H9 (cell line): ENCODE results near the gene XRCC6. TPM values are rescaled to one million over a fixed set of nuclear protein-coding genes. Genes with fewer than 3 reads are reported as not detected.

ENCODE experiments used
- DNase-seq: peaks from one replicate; pipeline ENCODE4 v3.0.0-alpha.2; 2017
- H2AFZ ChIP-seq: one replicate; pipeline ENCODE4 v1.6.1; 2013; ENCODE audit warnings: mild to moderate bottlenecking, low read length, control low read depth, moderate library complexity
- H2AK5ac ChIP-seq: 2 replicates; pipeline ENCODE4 v1.6.1; 2013; ENCODE audit warnings: low read length, control low read depth, mixed read lengths; ENCODE audit not compliant: insufficient read length
- H2BK120ac ChIP-seq: one replicate; pipeline ENCODE4 v1.6.1; 2013; ENCODE audit warnings: low read depth, mild to moderate bottlenecking, low read length, control low read depth, inconsistent platforms; ENCODE audit not compliant: poor library complexity, severe bottlenecking
- H2BK12ac ChIP-seq: 2 replicates; pipeline ENCODE4 v1.6.1; 2013; ENCODE audit warnings: low read length, control low read depth, mixed read lengths, low read depth; ENCODE audit not compliant: insufficient read length
- H2BK15ac ChIP-seq: 2 replicates; pipeline ENCODE4 v1.6.1; 2013; ENCODE audit warnings: low read depth, low read length, control low read depth
- H2BK20ac ChIP-seq: one replicate; pipeline ENCODE4 v1.6.1; 2013; ENCODE audit warnings: low read depth, mild to moderate bottlenecking, low read length, control low read depth, inconsistent platforms; ENCODE audit not compliant: poor library complexity, severe bottlenecking
- H2BK5ac ChIP-seq: 2 replicates; pipeline ENCODE4 v1.6.1; 2013; ENCODE audit warnings: low read length, control low read depth, mixed read lengths; ENCODE audit not compliant: insufficient read length
- H3K14ac ChIP-seq: 2 replicates; pipeline ENCODE4 v1.6.1; 2013; ENCODE audit warnings: low read length, control low read depth; ENCODE audit not compliant: insufficient read depth
- H3K18ac ChIP-seq: 2 replicates; pipeline ENCODE4 v1.6.1; 2013; ENCODE audit warnings: low read depth, mild to moderate bottlenecking, mixed read lengths, low read length, control low read depth; ENCODE audit not compliant: insufficient read length
- H3K23ac ChIP-seq: 2 replicates; pipeline ENCODE4 v1.6.1; 2013; ENCODE audit warnings: low read length, control low read depth, mixed read lengths, low read depth; ENCODE audit not compliant: insufficient read length
- H3K23me2 ChIP-seq: 2 replicates; pipeline ENCODE4 v1.6.1; 2013; ENCODE audit warnings: low read depth, mild to moderate bottlenecking, mixed read lengths, low read length, control low read depth; ENCODE audit not compliant: insufficient read length, poor library complexity, severe bottlenecking
- H3K27ac ChIP-seq: 2 replicates; pipeline ENCODE4 v1.5.1; 2013; ENCODE audit warnings: low read length, control low read depth, mixed read lengths, low read depth; ENCODE audit not compliant: insufficient read length
- H3K27me3 ChIP-seq: 2 replicates; pipeline ENCODE4 v1.6.1; 2013; ENCODE audit warnings: low read length, control low read depth, inconsistent platforms; ENCODE audit not compliant: insufficient read depth
- H3K4ac ChIP-seq: 2 replicates; pipeline ENCODE4 v1.6.1; 2013; ENCODE audit warnings: low read depth, mild to moderate bottlenecking, control low read depth, inconsistent platforms, low read length, moderate library complexity
- H3K4me1 ChIP-seq: 2 replicates; pipeline ENCODE4 v1.6.1; 2013; ENCODE audit warnings: low read length, control low read depth, inconsistent platforms; ENCODE audit not compliant: insufficient read depth
- H3K4me2 ChIP-seq: 2 replicates; pipeline ENCODE4 v1.6.1; 2013; ENCODE audit warnings: low read length, control low read depth, mixed read lengths; ENCODE audit not compliant: insufficient read length, insufficient read depth
- H3K56ac ChIP-seq: 2 replicates; pipeline ENCODE4 v1.6.1; 2013; ENCODE audit warnings: low read depth, mild to moderate bottlenecking, mixed read lengths, low read length, control low read depth; ENCODE audit not compliant: insufficient read length
- H3K79me1 ChIP-seq: 2 replicates; pipeline ENCODE4 v1.6.1; 2013; ENCODE audit warnings: low read depth, mild to moderate bottlenecking, moderate library complexity, low read length, control low read depth, inconsistent platforms; ENCODE audit not compliant: insufficient read depth, poor library complexity, severe bottlenecking
- H3K79me2 ChIP-seq: 2 replicates; pipeline ENCODE4 v1.6.1; 2013; ENCODE audit warnings: low read length, control low read depth, inconsistent platforms; ENCODE audit not compliant: insufficient read depth
- H3K9ac ChIP-seq: 2 replicates; pipeline ENCODE4 v1.6.1; 2013; ENCODE audit warnings: low read length, control low read depth, mixed read lengths; ENCODE audit not compliant: insufficient read length; ENCODE audit errors: extremely low read depth
- H3K9me3 ChIP-seq: one replicate; pipeline ENCODE4 v1.6.1; 2013; ENCODE audit warnings: low read depth, low read length, inconsistent platforms; ENCODE audit not compliant: control insufficient read depth
- H3T11ph ChIP-seq: one replicate; pipeline ENCODE4 v1.6.1; 2013; ENCODE audit warnings: mild to moderate bottlenecking, low read length, control low read depth, inconsistent platforms
- H4K20me1 ChIP-seq: one replicate; pipeline ENCODE4 v1.6.1; 2013; ENCODE audit not compliant: control insufficient read depth, insufficient read length, insufficient read depth
- H4K5ac ChIP-seq: 2 replicates; pipeline ENCODE4 v1.6.1; 2013; ENCODE audit warnings: low read depth, mild to moderate bottlenecking, mixed read lengths, low read length, control low read depth; ENCODE audit not compliant: insufficient read length
- H4K8ac ChIP-seq: replicated peaks from 2 replicates; pipeline ENCODE4 v1.6.1; 2013; ENCODE audit warnings: low read length, control low read depth, mixed read lengths, low read depth; ENCODE audit not compliant: insufficient read length
- H4K91ac ChIP-seq: 2 replicates; pipeline ENCODE4 v1.6.1; 2013; ENCODE audit warnings: low read depth, mild to moderate bottlenecking, moderate library complexity, mixed read lengths, low read length, control low read depth; ENCODE audit not compliant: insufficient read length
- H3K27ac Mint-ChIP-seq, 3 experiments: 2 replicates in 2 of 3; 3 replicates in 1 of 3; pipeline ENCODE4 v1.8.0; 2020 to 2021; ENCODE audit warnings: mixed read lengths in 3 of 3, mild to moderate bottlenecking in 1 of 3, moderate library complexity in 1 of 3
- H3K27me3 Mint-ChIP-seq: 2 replicates; pipeline ENCODE4 v1.8.0; 2021; ENCODE audit warnings: low read depth, mild to moderate bottlenecking, moderate library complexity, mixed read lengths
- H3K36me3 Mint-ChIP-seq, 3 experiments: 2 replicates in 2 of 3; 3 replicates in 1 of 3; pipeline ENCODE4 v1.8.0; 2020 to 2021; ENCODE audit warnings: low read depth in 3 of 3, mixed read lengths in 3 of 3; ENCODE audit not compliant: insufficient read depth in 1 of 3
- H3K4me1 Mint-ChIP-seq, 2 experiments: 2 replicates each; pipeline ENCODE4 v1.8.0; 2020; ENCODE audit warnings: mixed read lengths in 2 of 2
- H3K4me3 Mint-ChIP-seq, 2 experiments: 2 replicates in 1 of 2; 3 replicates in 1 of 2; pipeline ENCODE4 v1.8.0; 2020 to 2021; ENCODE audit warnings: mild to moderate bottlenecking in 2 of 2, mixed read lengths in 2 of 2, moderate library complexity in 1 of 2
- H3K9me3 Mint-ChIP-seq, 2 experiments: 2 replicates in 1 of 2; 3 replicates in 1 of 2; pipeline ENCODE4 v1.8.0; 2020; ENCODE audit warnings: mild to moderate bottlenecking in 2 of 2, mixed read lengths in 2 of 2, moderate library complexity in 1 of 2
- CTCF ChIP-seq: fragments of 200-600 bp; sonication (generic); conservative IDR thresholded peaks from 3 replicates; pipeline ENCODE4 v1.8.0; 2021; ENCODE audit warnings: antibody characterized with exemption, mild to moderate bottlenecking
- WGBS: extraction: QIAGEN DNeasy Blood & Tissue Kit; methylation state at CpG from one replicate; pipeline ENCODE4 v1.1.7; 2013; ENCODE audit warnings: missing lambda C conversion rate, low lambda C conversion rate, mixed read lengths; ENCODE audit not compliant: insufficient read length; ENCODE audit errors: extremely low coverage; 5-methylcytosine and 5-hydroxymethylcytosine counted together
- total RNA-seq: library from RNA; stranded (reverse); gene quantifications from 2 replicates; pipeline ENCODE4 v1.2.1, GENCODE V29; 2021

The XRCC6 gene
- total RNA-seq, 1 experiment from 2014 or later = 461 TPM

GRCh38 chr22:41699264-41700107 is 78.4 kb downstream of the XRCC6 start, which contains the start of gene MEI1:
Gene MEI1, plus strand, starts transcription at chr22:41699503. Its CDS starts 36 bp downstream, at chr22:41699539.
- no peak for TF ChIP-seq CTCF
- no peak within 1 kb of the TSS for H2BK15ac ChIP-seq
- no peak within 1 kb of the TSS for H2AFZ ChIP-seq

More at GRCh38 chr22:41699264-41700107, 78.4 kb downstream of the XRCC6 start, which contains the start of gene MEI1:
- peak; percentile 85 for DNase-seq
- H3K9me3 ChIP-seq = no peaks in the 10 kb centered on the region
- H3K79me1 ChIP-seq = no peaks in the 10 kb centered on the region
- H3K79me2 ChIP-seq = no peaks in the 10 kb centered on the region
- H2AK5ac ChIP-seq = no peak within 1 kb of the TSS
- Mint-ChIP-seq H3K4me1 (peaks cover 11 to 12% of the 10 kb centered on the region in 2 experiments), H3K9me3 (no peaks in the 10 kb centered on the region), H3K4me3 (no peak within 1 kb of the TSS), H3K27me3 (peaks cover 2% of the 10 kb centered on the region), H3K36me3 (0 out of 7 replicates have a peak, but pooled peaks cover 0 to 1% (median 0%) of the 10 kb centered on the region in 3 experiments), H3K27ac (peak within 1 kb of the TSS in 1 of 3 experiments; percentile 13; a peak in 1 of 7 replicates)
- no peak within 1 kb of the TSS for H3K9ac ChIP-seq
- H2BK12ac ChIP-seq = no peak within 1 kb of the TSS
- H3K56ac ChIP-seq = no peak within 1 kb of the TSS
- no peak within 1 kb of the TSS for H2BK5ac ChIP-seq
- no peaks in the 10 kb centered on the region for H3K4me1 ChIP-seq
- H4K91ac ChIP-seq = no peak within 1 kb of the TSS
- no peak within 1 kb of the TSS for H3K23ac ChIP-seq
- H3K18ac ChIP-seq = peak within 1 kb of the TSS; percentile 56
- no peak within 1 kb of the TSS for H3T11ph ChIP-seq
- no peak within 1 kb of the TSS; the same call in 1 of the 2 replicates for H3K14ac ChIP-seq
- no peak within 1 kb of the TSS for H2BK120ac ChIP-seq
- H3K23me2 ChIP-seq = no peaks in the 10 kb centered on the region
- H2BK20ac ChIP-seq = no peak within 1 kb of the TSS
- no peaks in the 10 kb centered on the region for H4K20me1 ChIP-seq
- H3K4me2 ChIP-seq = no peak within 1 kb of the TSS
- H4K5ac ChIP-seq = no peak within 1 kb of the TSS
- H3K27ac ChIP-seq = no peak within 1 kb of the TSS
- no peak within 1 kb of the TSS for H3K4ac ChIP-seq
- H3K27me3 ChIP-seq = no peaks in the 10 kb centered on the region
- no peak within 1 kb of the TSS for H4K8ac ChIP-seq
- no CpG with 5 or more reads among the region's 69 CpGs for WGBS
